Body of pancreas (tissue), 4 donors: Measurements from ENCODE around the gene LIN9.

Experiments used
- CTCF ChIP-seq, 7 experiments: fragments of 450-650 bp in 4 of 7; fragments of 200-600 bp in 3 of 7; sonication (generic) in 3 of 7; IDR thresholded peaks; one replicate each; pipeline ENCODE4 v1.5.1; 2016 to 2019; ENCODE audit warnings: antibody characterized with exemption in 7 of 7
- POLR2A ChIP-seq, 3 donors: fragments of 450-650 bp; IDR thresholded peaks; one replicate each; pipeline ENCODE4 v1.6.1; 2016; ENCODE audit warnings: antibody characterized with exemption in 3 of 3, mild to moderate bottlenecking in 2 of 3

GRCh38 chr1:226320930-226321329 lies 12.0 kb upstream of the LIN9 start:
- TF ChIP-seq CTCF (IDR thresholded peaks at IDR 0.05) (no peak), POLR2A (IDR thresholded peaks at IDR 0.05) (no peak)
